BJ (cell line): ENCODE measurements around the gene RFTN1. TPM values are rescaled to one million over a fixed set of nuclear protein-coding genes. Genes with fewer than 3 reads are reported as not detected.

Source experiments
- CTCF ChIA-PET: fragments of 350-600 bp; formaldehyde crosslinking; extraction: SDS; loops from one replicate; lab custom pipeline; 2021; ENCODE audit warnings: antibody characterized with exemption, inconsistent platforms; lab: Yijun Ruan, JAX
- POLR2A ChIA-PET: fragments of 300-600 bp; sonication (Branson Sonifier 250); formaldehyde crosslinking; extraction: SDS; loops from one replicate; lab custom pipeline; 2021; ENCODE audit warnings: antibody characterized with exemption; lab: Charles Lee
- DNase-seq: peaks from one replicate; pipeline ENCODE4 v3.0.0-alpha.2; 2011; ENCODE audit warnings: low read depth
- H3K27me3 ChIP-seq: 2 replicates; pipeline ENCODE4 v1.6.0; 2011; ENCODE audit warnings: low read length; ENCODE audit not compliant: control insufficient read depth, insufficient read depth
- H3K36me3 ChIP-seq: 2 replicates; pipeline ENCODE4 v1.5.1; 2011; ENCODE audit warnings: low read length; ENCODE audit not compliant: control insufficient read depth, insufficient read depth
- H3K4me3 ChIP-seq: 2 replicates; pipeline ENCODE4 v1.5.1; 2011; ENCODE audit warnings: low read depth, mild to moderate bottlenecking, control low read depth, low read length
- polyA plus RNA-seq: library from polyadenylated mRNA; depleted of rRNA; stranded (reverse); fragments of >200 nt; gene quantifications from 2 replicates; pipeline ENCODE4 v1.2.3, GENCODE V29; 2011
- TF ChIP-seq, protein P1 (sequence below): IDR thresholded peaks from 2 replicates; pipeline ENCODE4 v1.5.1; 2011; ENCODE audit warnings: low read depth, mild to moderate bottlenecking, control low read depth, inconsistent platforms, low read length, moderate library complexity; ENCODE audit not compliant: insufficient read depth

Gene RFTN1
- polyA plus RNA-seq, 1 experiment: 49.0 TPM

- CTCF ChIA-PET: no interaction called here
- Histone ChIP-seq H3K27me3 (no peaks in the 10 kb centered on the region), H3K4me3 (no peak overlapping the region), H3K36me3 (peaks cover 11% of the 10 kb centered on the region)
- no peak for DNase-seq
- POLR2A ChIA-PET: no interaction called here
- TF ChIP-seq, protein P1, sequence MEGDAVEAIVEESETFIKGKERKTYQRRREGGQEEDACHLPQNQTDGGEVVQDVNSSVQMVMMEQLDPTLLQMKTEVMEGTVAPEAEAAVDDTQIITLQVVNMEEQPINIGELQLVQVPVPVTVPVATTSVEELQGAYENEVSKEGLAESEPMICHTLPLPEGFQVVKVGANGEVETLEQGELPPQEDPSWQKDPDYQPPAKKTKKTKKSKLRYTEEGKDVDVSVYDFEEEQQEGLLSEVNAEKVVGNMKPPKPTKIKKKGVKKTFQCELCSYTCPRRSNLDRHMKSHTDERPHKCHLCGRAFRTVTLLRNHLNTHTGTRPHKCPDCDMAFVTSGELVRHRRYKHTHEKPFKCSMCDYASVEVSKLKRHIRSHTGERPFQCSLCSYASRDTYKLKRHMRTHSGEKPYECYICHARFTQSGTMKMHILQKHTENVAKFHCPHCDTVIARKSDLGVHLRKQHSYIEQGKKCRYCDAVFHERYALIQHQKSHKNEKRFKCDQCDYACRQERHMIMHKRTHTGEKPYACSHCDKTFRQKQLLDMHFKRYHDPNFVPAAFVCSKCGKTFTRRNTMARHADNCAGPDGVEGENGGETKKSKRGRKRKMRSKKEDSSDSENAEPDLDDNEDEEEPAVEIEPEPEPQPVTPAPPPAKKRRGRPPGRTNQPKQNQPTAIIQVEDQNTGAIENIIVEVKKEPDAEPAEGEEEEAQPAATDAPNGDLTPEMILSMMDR: no peak
These were observed 148.5 kb downstream of the RFTN1 start for GRCh38 chr3:16364963-16365362.

DNA sequence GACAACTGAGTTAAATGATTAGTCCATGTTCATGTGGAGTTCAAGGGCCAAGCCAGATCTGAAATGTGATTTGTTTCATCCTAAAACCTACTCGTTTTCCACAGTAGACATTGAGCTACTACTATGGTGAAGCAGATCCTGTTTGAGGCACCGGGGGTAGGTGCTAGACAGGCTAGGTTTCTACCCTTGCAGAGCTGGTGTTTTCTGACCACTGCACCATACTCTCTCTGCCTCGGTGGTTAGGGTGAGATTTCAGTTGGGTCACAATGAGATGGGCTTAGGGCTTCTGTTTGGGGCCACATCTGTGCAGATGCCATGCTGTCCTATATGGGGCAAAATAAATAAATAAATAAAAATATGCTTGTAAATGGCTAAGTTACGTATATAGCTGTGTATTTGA, 149.2 kb downstream of the RFTN1 start:
- TF ChIP-seq, protein P1: no peak
- ChIA-PET POLR2A (no interaction called here), CTCF (no interaction called here)
- H3K4me3 ChIP-seq: no peak overlapping the region
- H3K27me3 ChIP-seq: no peaks in the 10 kb centered on the region
- peaks cover 11% of the 10 kb centered on the region for H3K36me3 ChIP-seq
- no peak for DNase-seq

GRCh38 chr3:16363636-16364035, 149.9 kb downstream of the RFTN1 start:
- TF ChIP-seq, protein P1: no peak
- ChIA-PET CTCF (interaction anchor here (1.4 kb wide), 1 partner anchor 11 kb away, joined by 4 read pairs; no protein-coding TSS in a partner anchor), POLR2A (no interaction called here)
- DNase-seq: no peak
- H3K4me3 ChIP-seq: no peak overlapping the region
- no peaks in the 10 kb centered on the region for H3K27me3 ChIP-seq
- peaks cover 8% of the 10 kb centered on the region for H3K36me3 ChIP-seq

DNA sequence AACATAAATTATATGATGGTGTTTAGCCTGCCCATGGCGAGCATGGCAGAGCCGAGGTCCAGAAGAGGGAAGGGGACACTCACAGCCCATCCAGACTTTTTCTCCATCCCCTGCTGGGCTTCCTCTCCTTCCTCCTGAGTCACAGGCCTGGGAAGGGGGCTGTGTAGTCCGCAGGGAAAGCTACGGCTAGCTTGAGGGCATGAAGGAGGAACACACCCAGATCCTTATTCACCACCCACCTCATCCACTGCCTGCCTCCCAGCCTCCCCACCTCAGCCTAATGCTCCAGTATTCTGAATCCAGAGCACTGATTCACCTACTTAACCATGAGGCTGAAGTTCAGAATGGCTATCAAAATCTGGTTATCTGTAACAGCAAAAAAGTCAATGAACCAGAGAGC, 150.7 kb downstream of the RFTN1 start:
- no peak for DNase-seq
- ChIA-PET CTCF (interaction anchor here (1.4 kb wide), 1 partner anchor 10 kb away, joined by 4 read pairs; no protein-coding TSS in a partner anchor), POLR2A (no interaction called here)
- Histone ChIP-seq H3K36me3 (peaks cover 7% of the 10 kb centered on the region), H3K27me3 (no peaks in the 10 kb centered on the region), H3K4me3 (no peak overlapping the region)
- TF ChIP-seq, protein P1: no peak

DNA sequence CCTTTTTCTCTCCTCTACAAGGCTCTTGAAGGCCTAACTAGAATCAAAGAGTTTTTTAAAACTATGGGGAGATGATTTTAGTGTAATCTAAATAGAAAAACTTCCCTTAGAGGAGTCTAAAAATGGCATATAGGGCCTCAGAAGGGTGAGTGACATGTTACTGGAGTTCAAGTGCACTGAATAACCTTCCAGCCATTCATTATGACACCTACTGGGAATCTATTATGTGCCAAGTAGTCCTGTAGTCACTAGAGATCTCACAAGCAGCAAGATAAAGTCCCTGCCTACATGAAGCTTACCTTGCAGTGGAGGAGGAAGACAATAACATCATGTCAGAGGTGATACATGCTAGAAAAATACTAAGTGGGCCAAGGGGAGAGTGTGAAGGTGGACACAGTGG, 152.4 kb downstream of the RFTN1 start:
- no peak for DNase-seq
- H3K36me3 ChIP-seq: peaks cover 7% of the 10 kb centered on the region
- TF ChIP-seq, protein P1: no peak
- ChIA-PET POLR2A (no interaction called here), CTCF (interaction anchor here (1.6 kb wide), 1 partner anchor 8 kb away, joined by 3 read pairs; no protein-coding TSS in a partner anchor)
- H3K4me3 ChIP-seq: no peak overlapping the region
- H3K27me3 ChIP-seq: no peaks in the 10 kb centered on the region
